BE2C (cell line): ENCODE data around the gene ATP8A2.

Experiments used
- DNase-seq: peaks from one replicate; pipeline ENCODE4 v3.0.0-alpha.2; 2020
- H3K27me3 ChIP-seq: fragments of 250-450 bp; sonication (Bioruptor Pico); 2 replicates; pipeline ENCODE4 v1.5.1; 2020; ENCODE audit warnings: mild to moderate bottlenecking
- H3K36me3 ChIP-seq: fragments of 250-450 bp; sonication (Bioruptor Pico); 2 replicates; pipeline ENCODE4 v1.5.1; 2020; ENCODE audit warnings: mild to moderate bottlenecking
- H3K4me1 ChIP-seq: fragments of 250-450 bp; sonication (Bioruptor Pico); 2 replicates; pipeline ENCODE4 v1.5.1; 2020
- H3K4me3 ChIP-seq: 2 replicates; pipeline ENCODE4 v1.5.1; 2011; ENCODE audit warnings: low read depth, low read length
- H3K9me3 ChIP-seq: fragments of 250-450 bp; sonication (Bioruptor Pico); 2 replicates; pipeline ENCODE4 v1.5.1; 2020
- CTCF ChIP-seq: IDR thresholded peaks from 2 replicates; pipeline ENCODE4 v1.5.1; 2012; ENCODE audit warnings: mild to moderate bottlenecking, low read depth, low read length

Gene ATP8A2

GRCh38 chr13:25365720-25366235 lies 6.0 kb upstream of the ATP8A2 start:
- no peaks in the 10 kb centered on the region for H3K36me3 ChIP-seq
- TF ChIP-seq CTCF: no peak
- no peaks in the 10 kb centered on the region for H3K4me1 ChIP-seq
- H3K9me3 ChIP-seq: no peaks in the 10 kb centered on the region
- H3K4me3 ChIP-seq: no peak overlapping the region
- peaks cover 35% of the 10 kb centered on the region for H3K27me3 ChIP-seq
- DNase-seq: no peak

- no peak overlapping the region for H3K4me3 ChIP-seq
- no peak for TF ChIP-seq CTCF
- H3K4me1 ChIP-seq: no peaks in the 10 kb centered on the region
- H3K27me3 ChIP-seq: peaks cover 83% of the 10 kb centered on the region
- DNase-seq: no peak
- no peaks in the 10 kb centered on the region for H3K9me3 ChIP-seq
- H3K36me3 ChIP-seq: no peaks in the 10 kb centered on the region
Observed at GRCh38 chr13:25371158-25371874, 458 bp upstream of the ATP8A2 start.

GRCh38 chr13:25372284-25373081 lies 709 bp downstream of the ATP8A2 start:
- H3K4me1 ChIP-seq: no peaks in the 10 kb centered on the region
- no peak overlapping the region for H3K4me3 ChIP-seq
- no peaks in the 10 kb centered on the region for H3K9me3 ChIP-seq
- H3K36me3 ChIP-seq: no peaks in the 10 kb centered on the region
- TF ChIP-seq CTCF: no peak
- H3K27me3 ChIP-seq: peaks cover 80% of the 10 kb centered on the region
- peak; percentile 15 for DNase-seq

- no peak overlapping the region for H3K4me3 ChIP-seq
- DNase-seq: peak; percentile 49
- no peaks in the 10 kb centered on the region for H3K4me1 ChIP-seq
- no peaks in the 10 kb centered on the region for H3K36me3 ChIP-seq
- H3K9me3 ChIP-seq: no peaks in the 10 kb centered on the region
- TF ChIP-seq CTCF: peak; percentile 78
- H3K27me3 ChIP-seq: peaks cover 59% of the 10 kb centered on the region
Observed at GRCh38 chr13:25375727-25376358, 4.1 kb downstream of the ATP8A2 start.

GRCh38 chr13:25377244-25377962 lies 5.6 kb downstream of the ATP8A2 start:
- Histone ChIP-seq H3K9me3 (no peaks in the 10 kb centered on the region), H3K36me3 (no peaks in the 10 kb centered on the region), H3K27me3 (peaks cover 48% of the 10 kb centered on the region), H3K4me3 (no peak overlapping the region), H3K4me1 (no peaks in the 10 kb centered on the region)
- DNase-seq: no peak
- no peak for TF ChIP-seq CTCF
